Measurements from ENCODE around the gene PCSK6. TPM values are rescaled to one million over a fixed set of nuclear protein-coding genes. Genes with fewer than 3 reads are reported as not detected.
A peak's percentile ranks its signal among the peaks of the same experiment; 100 is the strongest.

PCSK6 gene
- total and polyA plus RNA-seq, 7 donors, result 8.3 to 32.7 (median 13.3) TPM

- DNase-seq (peak in 1 of 2 donors; percentile 58), ATAC-seq (peak in 1 of 4 donors; percentile 53)
- TF ChIP-seq CTCF (IDR thresholded peaks at IDR 0.05), result no peak
- Histone ChIP-seq H3K4me1 (peaks cover 38% of the 10 kb centered on the region), H3K36me3 (ENCODE audit: insufficient read depth in 1 of 2, low read depth in 1 of 2) (no peaks in the 10 kb centered on the region), H3K9me3 (no peaks in the 10 kb centered on the region), H3K4me3 (no peak overlapping the region), H3K27me3 (ENCODE audit: insufficient read depth in 3 of 3, low read length in 2 of 3) (no peaks in the 10 kb centered on the region), H3K27ac (peak overlapping the region; percentile 81)
- intact Hi-C loops (cut with DNase I), result loop anchor here in 1 of 2 donors (5.0 kb wide), 2 partner anchors 55 to 170 kb away; no protein-coding TSS in a partner anchor
- 84 to 85% (median 85%) methylated on average over 20 of the region's 20 CpGs for WGBS, 3 donors
Observed at GRCh38 chr15:101447561-101448071, 41.9 kb downstream of the PCSK6 start.

GRCh38 chr15:101447168-101447533 is 42.4 kb downstream of the PCSK6 start:
- H3K4me3 ChIP-seq, result no peak overlapping the region
- no peak for DNase-seq
- H3K27ac ChIP-seq, result peak overlapping the region; percentile 81
- no peaks in the 10 kb centered on the region for H3K9me3 ChIP-seq
- WGBS, 3 donors, result 88 to 100% (median 95%) methylated on average over 2 of the region's 2 CpGs
- no peaks in the 10 kb centered on the region for H3K36me3 ChIP-seq (ENCODE audit: insufficient read depth in 1 of 2, low read depth in 1 of 2)
- ATAC-seq, result no peak
- no peaks in the 10 kb centered on the region for H3K27me3 ChIP-seq (ENCODE audit: insufficient read depth in 3 of 3, low read length in 2 of 3)
- intact Hi-C loops (cut with DNase I), result loop anchor here in 1 of 2 donors (5.0 kb wide), 2 partner anchors 55 to 170 kb away; no protein-coding TSS in a partner anchor
- no peak for TF ChIP-seq CTCF (IDR thresholded peaks at IDR 0.05)
- H3K4me1 ChIP-seq, result peaks cover 37% of the 10 kb centered on the region

- Histone ChIP-seq H3K36me3 (ENCODE audit: insufficient read depth in 1 of 2, low read depth in 1 of 2) (no peaks in the 10 kb centered on the region), H3K4me3 (no peak overlapping the region), H3K27ac (peak overlapping the region; percentile 81), H3K9me3 (no peaks in the 10 kb centered on the region), H3K4me1 (peaks cover 32% of the 10 kb centered on the region), H3K27me3 (ENCODE audit: insufficient read depth in 3 of 3, low read length in 2 of 3) (no peaks in the 10 kb centered on the region)
- 59 to 67% (median 65%) methylated on average over 12 of the region's 12 CpGs for WGBS, 3 donors
- peak; percentile 41 to 54 for DNase-seq
- intact Hi-C loops (cut with DNase I), result loop anchor here in 1 of 2 donors (5.0 kb wide), 2 partner anchors 56 to 171 kb away; no protein-coding TSS in a partner anchor
- no peak for TF ChIP-seq CTCF (IDR thresholded peaks at IDR 0.05)
- peak; percentile 25 to 50 (median 32) for ATAC-seq
Observed at GRCh38 chr15:101446518-101447167, 42.9 kb downstream of the PCSK6 start.

GRCh38 chr15:101445562-101446517 is 43.7 kb downstream of the PCSK6 start:
- ATAC-seq, result peak; percentile 83 to 88 (median 85)
- Histone ChIP-seq H3K4me1 (peaks cover 25% of the 10 kb centered on the region), H3K27me3 (ENCODE audit: insufficient read depth in 3 of 3, low read length in 2 of 3) (no peaks in the 10 kb centered on the region), H3K36me3 (ENCODE audit: insufficient read depth in 1 of 2, low read depth in 1 of 2) (no peaks in the 10 kb centered on the region), H3K4me3 (no peak overlapping the region), H3K27ac (peak overlapping the region; percentile 81), H3K9me3 (no peaks in the 10 kb centered on the region)
- TF ChIP-seq CTCF (IDR thresholded peaks at IDR 0.05), result no peak
- WGBS, 3 donors, result 38 to 42% (median 39%) methylated on average over 22 of the region's 22 CpGs
- intact Hi-C loops (cut with DNase I), result loop anchor here in 1 of 2 donors (5.0 kb wide), 2 partner anchors 56 to 171 kb away; no protein-coding TSS in a partner anchor
- DNase-seq, result peak; percentile 70 to 90
